GM19468 (cell line): ENCODE data around the gene ACP3.
"Not testable (repeated sequence)": the region's sequence is repeated elsewhere in the genome, so short reads cannot be mapped to it uniquely, and the experiment has no call there.

Source experiments
- ATAC-seq: cut with Tn5 transposase; IDR thresholded peaks from one replicate; pipeline ENCODE4 v1.9.1; 2021; ENCODE audit warnings: mild to moderate bottlenecking, moderate library complexity, moderate number of reproducible peaks; ENCODE audit not compliant: unreplicated experiment; ENCODE audit errors: extremely low read depth

ACP3 gene

DNA sequence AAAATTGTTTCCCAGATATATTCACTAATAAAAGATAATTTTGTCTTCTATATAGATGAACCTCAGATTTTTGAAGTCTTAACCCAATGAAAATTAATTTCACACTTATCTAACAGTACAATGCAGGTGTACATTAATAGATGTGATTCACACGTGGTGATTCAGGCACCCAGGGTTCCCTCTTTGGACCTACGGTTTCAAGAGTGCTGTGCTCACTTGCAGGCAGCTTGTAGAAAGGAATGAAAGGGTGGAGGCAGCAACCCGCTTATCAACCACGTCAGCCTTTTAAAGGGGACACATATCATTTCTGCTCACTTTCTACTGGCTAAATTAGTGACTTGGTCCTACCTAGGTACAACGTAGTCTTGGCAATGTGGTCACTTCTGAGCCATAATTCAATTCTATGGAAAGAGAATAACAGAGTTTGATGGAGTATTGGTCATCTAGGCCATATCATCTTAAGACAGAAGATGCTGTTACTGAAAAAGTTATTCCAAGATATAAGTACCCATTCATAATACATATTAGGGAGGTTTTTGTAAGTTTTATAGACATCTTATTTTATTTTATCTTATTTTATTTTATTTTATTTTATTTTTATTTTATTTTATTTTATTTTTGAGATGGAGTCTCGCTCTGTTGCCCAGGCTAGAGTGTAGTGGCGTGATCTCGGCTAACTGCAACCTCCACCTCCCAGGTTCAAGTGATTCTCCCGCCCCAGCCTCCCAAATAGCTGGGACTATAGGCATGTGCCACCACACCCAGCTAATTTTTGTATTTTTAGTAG lies 37.9 kb downstream of the ACP3 start:
- ATAC-seq, result no peak

DNA sequence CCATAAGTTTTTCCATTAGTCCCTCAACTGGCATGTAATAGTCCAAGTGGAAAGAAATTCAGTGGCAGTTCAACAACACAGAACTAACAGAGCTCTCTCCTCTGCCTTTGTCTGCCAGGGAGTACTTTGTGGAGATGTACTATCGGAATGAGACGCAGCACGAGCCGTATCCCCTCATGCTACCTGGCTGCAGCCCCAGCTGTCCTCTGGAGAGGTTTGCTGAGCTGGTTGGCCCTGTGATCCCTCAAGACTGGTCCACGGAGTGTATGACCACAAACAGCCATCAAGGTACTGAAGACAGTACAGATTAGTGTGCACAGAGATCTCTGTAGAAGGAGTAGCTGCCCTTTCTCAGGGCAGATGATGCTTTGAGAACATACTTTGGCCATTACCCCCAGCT lies 39.4 kb downstream of the ACP3 start:
- no peak for ATAC-seq

DNA sequence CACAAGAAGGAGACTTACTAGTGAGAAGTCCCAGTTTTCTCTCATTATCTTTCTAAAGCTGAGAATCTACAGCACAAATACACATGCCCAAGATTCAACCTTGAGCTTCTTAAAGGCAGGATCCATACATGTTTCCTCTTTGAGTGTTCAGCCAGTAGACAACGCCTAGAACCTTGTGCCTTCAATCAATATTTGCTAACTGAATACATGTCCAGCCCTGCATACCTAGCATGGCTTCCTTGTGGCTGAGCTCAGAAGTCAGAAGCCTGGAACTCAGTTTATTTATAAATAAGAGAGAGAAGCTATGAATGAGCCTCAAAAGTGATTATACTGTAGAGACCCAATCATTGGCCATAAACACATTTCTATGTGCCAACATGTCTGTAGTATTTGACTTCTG lies 43.5 kb downstream of the ACP3 start:
- ATAC-seq, result no peak

DNA sequence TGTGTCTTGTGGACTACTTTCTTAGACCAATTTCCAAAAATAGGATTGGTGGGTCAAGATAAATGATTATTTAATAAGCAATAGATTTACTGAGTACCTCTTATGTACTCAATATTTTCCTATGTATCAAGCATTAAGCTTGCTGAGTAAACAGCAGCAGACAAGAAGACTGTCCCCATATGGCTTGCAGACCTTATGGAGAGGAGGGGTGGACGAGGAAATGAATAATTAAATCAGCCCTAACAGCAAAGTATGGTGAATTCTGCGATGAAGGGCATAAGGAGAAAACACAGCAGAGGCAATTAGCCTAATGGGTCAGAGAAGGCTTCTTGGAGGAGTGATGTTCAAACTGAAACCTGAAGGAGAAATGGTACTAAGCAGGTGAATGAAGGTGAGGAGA lies 45.1 kb downstream of the ACP3 start:
- no peak for ATAC-seq

DNA sequence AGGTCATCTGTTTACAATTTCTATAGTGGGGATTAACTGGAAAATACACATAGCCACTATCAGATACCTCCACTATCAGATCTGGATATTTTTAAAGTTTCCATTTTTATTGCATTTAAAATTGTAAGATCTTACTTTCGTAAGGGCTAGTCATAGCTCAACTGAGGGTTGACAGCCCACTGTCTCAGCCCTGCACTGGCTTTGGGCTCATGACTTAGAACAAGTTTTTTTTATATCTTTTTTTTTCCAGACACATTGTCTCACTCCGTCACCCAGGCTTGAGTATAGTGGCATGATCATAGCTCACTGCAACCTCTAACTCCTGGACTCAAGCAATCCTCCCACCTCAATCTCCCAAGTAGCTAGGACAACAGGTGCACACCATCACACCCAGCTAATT lies 51.3 kb downstream of the ACP3 start:
- no peak for ATAC-seq

DNA sequence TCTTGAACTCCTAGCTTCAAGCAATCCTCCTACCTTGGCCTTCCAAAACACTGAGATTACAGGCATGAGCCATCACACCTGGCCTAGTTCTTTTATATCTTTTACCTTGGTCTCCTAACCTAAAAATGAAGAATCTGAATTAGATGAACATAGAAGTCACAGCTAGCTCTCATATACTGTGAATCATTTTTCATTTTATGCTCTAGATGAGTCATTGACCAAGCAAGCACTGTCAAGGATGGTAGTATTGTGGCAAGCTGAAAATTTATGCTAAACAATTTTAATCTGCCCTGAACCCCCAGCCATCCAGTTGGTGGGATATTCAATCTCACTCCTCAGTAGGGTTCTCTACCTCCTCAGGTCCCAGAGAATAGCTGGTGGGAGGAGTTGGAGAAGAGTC lies 51.8 kb downstream of the ACP3 start:
- ATAC-seq, result no peak

DNA sequence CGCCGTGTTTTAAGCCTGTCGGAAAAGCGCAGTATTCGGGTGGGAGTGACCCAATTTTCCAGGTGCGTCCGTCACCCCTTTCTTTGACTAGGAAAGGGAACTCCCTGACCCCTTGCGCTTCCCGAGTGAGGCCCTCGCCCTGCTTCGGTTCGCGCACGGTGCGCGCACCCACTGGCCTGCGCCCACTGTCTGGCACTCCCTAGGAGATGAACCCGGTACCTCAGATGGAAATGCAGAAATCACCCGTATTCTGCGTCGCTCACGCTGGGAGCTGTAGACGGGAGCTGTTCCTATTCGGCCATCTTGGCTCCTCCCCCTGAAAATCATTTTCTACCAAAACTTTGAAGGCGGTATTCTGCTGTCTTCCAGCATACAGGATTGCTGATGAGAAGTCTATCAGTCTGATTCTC lies 59.7 kb downstream of the ACP3 start:
- ATAC-seq, result not testable (repeated sequence)

DNA sequence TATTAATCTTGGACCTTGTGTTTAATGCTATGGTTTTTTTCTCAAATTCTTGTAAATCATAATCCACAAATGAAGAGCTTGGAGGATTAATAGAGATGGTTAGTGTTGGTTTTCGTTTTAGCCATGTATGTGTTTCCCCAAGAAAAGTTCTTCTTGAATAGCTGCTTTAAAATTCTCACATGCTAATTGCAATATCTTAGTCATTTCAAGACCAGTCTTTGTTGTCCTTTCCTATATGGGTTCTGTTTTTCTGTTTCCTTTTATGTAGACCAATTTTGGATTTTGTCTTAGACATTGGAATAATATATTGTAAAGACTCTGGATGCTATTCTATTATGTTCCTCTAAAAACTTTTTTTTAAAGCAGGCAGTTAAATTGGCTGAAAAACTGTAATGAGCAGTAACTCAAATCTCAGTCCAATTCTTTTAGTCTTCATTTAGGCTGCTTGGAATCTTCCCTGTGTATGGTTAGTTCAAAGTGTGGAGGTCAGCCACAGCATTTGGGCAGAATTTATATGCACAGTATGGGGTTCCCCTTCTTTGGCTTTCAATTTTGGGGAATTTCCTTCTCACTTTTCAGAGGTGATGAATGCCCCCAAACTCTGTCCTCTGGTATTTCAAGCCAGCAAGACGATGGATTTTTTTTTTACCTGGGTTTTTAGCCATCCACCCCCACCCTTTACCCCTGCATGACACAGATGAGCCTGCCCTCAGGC lies 61.0 kb downstream of the ACP3 start:
- no peak for ATAC-seq

DNA sequence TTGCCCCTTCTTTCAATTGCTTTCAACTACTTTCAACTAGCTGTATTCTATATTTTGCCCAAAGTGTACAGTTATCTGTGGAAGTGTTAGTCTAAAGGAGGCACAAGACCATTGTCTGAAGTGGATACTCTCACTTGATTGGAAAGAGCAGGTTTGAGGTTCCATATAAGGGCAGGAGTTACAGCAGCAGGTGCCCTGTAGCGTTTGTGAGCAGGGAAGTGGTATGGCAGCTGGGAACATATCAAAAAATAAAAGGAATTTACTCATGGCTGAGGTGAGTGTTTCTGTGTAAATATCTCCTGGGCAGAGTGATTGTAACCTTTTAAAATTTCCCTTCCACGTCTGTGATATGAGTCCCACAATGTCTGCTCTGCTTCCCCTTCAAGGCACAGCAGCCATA lies 61.6 kb downstream of the ACP3 start:
- ATAC-seq, result no peak

DNA sequence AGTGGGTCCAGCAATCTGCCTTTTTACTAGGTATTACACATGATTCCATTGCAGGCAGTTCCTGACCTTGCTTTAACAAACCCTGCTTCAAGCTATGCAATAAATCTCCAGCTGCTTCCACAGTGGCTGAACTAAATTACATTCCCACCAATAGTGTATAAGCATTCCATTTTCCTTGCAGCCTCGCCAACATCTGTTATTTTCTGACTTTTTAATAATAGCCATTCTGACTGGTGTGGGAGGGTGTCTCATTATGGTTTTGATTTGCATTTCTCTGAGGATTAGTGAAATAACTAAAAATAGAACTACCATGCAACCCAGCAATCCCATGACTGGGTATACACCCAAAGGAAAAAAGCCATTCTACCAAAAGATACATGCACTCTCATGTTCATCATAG lies 63.7 kb downstream of the ACP3 start:
- ATAC-seq, result no peak

DNA sequence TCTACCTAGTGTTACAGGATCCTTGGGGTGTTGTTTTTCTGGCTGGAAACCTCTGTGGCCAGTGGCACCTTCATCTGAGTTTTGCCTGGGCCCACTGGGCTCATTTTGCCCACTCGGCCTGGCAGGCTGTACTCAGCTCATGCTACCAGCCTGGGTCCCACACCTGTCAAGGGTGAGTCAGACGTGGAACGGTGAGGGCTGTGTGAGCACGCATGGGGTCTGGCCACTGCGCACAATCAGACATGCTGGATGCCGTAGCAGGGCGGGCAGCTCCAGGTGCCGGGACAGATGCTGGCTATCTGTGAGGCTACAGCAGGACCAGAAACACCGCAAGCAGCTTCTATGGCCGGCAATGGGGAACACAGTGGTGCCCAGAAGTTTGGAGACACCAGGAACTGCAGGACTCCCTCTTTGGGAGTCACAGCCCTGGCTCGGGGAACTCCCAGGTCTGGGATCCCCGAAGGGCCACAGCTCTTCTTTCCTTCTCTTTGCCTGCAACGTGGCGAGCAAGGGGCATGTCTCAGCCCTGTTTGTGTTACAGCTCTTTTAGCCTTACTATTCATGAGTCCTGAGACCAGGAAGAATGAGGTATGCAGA lies 64.2 kb downstream of the ACP3 start:
- ATAC-seq, result no peak

DNA sequence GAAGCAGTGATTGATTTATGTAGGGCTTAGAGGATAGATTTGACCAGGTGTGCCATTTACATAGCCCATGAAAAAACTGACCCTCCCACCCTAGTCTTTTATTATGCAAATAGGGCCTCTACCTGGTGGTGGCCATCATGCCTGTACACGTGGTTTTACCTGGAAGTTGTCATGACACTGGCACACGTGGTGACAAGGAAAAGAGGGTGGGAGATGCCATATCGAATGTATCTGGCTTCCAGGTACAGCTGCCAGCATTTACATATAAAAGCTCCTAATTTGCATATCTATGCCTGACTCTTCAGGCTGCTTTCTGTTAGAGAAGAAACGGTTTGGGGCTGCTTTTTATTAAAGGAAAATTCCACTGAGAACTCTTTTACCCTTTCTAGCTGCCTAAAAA lies 65.1 kb downstream of the ACP3 start:
- no peak for ATAC-seq

DNA sequence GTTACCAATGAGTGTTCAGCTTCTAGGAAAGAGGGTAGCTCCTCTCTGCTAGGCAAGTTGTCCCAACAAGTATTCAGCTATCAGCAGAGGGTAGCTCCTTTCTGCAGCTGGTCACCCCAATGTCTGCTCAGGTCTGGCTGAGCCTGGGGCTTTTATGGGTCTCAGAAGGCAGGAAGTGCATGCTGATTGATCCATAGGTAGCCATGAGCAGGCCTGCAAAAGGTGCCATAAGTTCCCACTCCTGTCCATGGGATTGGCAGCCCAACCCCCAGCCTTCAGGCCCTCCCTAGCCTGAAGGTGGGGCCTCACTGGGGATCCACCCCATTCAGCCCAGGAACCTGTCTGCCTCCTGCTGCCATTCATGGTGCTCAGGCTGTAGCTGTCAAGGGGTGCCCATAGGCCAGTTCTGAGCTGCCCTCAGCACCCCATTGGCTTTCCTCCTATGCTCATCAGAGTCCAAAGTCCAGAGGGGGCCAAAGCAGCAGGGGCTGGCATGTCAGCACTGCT lies 65.5 kb downstream of the ACP3 start:
- no peak for ATAC-seq

DNA sequence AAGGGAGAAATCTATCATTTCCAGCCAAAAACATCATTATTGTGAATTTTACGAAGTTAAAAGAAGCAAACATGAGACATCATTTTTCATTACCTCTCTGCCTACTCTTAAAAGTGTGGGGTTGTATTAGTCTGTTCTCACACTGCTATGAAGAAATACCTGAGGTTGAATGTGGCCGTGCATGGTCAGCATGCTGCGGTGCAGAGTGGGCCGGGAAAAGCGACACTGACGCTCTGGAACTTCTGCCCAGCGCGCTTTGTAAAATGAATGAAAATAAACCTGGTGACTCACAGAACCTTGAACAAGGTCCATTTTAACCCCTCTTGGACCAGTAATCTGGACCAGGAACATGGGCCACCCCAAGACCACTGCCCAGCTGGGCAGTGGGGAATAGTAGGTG lies 69.1 kb downstream of the ACP3 start:
- ATAC-seq, result no peak

DNA sequence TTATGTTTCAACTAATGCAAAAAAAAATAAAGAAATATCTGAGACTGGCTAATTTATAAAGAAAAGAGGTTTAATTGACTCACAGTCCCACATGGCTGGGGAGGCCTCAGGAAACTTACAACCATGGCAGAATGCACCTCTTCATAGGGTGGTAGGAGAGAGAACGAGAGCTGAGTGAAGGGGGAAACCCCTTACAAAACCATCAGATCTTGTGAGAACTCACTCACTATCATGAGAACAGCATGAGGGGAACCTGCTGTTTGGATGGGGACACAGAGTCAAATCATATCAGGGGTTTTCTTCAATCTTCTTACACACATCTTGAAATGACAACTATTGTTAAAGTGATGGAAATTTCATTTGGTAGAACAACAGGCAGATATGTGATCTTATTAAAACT lies 75.5 kb downstream of the ACP3 start:
- not testable (repeated sequence) for ATAC-seq

DNA sequence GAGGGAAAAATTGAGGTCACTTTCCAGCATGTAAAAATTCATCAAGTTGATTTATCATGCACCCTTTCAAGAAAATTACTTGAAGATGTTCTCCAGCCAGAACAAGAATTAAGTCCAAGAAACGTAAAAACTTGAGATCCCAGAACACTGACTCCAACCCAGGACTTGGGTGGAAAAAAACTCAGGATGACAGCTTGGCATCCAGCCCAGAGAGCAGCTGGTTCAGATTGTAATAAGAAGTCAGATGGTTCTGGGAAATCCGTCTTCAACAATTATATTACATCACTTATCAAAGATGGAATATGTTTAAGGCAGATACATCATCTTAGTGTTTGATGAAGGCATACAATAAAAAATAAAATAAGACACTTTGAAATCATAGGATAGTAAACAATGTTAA lies 77.1 kb downstream of the ACP3 start:
- ATAC-seq, result no peak

DNA sequence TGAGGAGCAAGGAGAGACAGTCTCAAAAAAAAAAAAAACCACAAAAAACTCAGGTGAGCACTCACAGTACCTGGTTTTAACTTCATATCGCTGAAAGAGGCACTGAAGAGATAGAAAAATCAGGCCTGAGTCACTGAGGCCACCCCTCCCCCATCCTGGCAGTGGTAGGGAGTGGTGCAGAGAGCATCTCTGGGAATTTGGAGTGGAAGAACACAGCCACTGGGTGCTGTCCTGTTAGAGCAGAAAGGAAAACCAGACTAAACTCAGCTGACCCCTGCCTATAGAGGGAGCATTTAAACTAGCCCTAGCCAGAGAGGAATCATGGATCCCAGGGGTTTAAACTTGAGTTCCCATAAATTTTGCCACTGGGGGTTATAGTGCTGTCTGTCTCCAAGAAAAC lies 77.9 kb downstream of the ACP3 start:
- ATAC-seq, result no peak

DNA sequence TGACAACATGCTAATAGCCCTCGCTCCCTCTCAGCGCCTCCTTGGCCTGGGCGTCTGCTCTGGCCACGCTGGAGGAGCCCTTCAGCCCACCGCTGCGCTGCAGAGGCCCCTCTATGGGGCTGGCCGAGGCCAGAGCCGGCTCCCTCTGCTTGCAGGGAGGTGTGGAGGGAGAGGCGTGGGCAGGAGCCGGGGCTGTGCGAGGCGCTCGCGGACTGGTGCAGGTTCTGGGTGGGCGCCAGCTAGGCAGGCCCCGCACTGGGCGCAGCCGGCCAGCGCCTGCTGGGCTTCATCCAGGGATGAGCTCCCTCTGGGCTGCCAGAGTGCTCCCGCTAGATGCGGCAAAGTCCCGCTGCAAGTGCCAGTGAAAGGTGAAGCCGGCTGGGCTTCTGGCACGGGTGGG lies 79.0 kb downstream of the ACP3 start:
- no peak for ATAC-seq

DNA sequence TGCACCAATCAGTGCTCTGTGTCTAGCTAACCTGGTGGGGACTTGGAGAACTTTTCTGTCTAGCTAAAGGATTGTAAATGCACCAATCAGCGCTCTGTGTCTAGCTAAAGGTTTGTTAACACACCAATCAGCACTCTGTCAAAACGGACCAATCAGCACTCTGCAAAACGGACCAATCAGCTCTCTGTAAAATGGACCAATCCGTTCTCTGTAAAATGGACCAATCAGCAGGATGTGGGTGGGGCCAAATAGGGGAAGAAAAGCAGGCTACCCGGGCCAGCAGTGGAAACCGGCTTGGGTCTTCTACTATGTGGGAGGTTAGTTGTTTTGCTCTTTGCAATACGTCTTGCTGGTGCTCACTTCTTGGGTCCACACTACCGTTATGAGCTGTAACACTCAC lies 79.6 kb downstream of the ACP3 start:
- not testable (repeated sequence) for ATAC-seq

DNA sequence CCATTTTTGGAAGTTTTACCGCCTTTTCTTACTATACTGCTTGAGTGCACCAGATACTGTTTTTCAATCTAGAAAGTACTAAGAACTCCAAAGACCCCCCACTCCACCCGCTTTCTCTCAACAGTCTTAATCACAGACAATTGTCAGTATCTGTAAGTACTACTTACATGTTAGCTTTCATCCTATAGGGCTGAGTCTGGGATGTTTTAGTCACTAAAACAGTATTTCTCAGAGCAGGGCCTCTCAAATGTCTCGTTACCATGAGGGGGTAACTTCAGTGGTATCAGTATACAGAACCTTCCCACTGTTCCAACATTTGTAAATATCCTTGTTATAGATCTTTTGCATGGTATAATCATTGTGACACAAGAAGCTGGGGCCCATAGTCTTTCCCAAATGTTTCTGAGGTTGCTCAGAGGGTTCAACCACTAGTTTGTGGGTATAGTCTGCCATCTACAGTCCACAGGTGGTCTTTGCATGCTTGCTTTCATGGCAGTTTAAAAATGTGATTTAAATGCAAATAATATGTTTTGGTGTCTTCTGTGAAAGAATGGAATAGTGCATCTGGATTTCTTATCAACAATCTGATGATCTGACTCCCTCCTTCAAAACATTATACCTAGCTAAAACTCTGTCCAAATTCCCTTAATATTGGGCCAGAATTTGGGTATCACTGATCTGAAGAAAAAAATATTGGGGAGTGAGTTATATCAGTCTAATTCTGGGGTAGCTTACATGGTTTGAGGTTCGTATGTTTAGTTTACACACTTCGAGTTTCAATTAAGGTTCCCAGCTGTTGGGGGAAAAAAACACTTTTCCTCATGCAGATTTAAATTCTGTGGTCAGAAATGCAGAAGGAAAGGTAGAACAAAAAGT lies 82.1 kb downstream of the ACP3 start:
- no peak for ATAC-seq
